Peyer's patch (tissue), 4 donors: ENCODE measurements around the gene PACRG.

Experiments
- CTCF ChIP-seq, 6 experiments: fragments of 450-650 bp in 4 of 6; fragments of 200-600 bp in 2 of 6; sonication (generic) in 1 of 6; IDR thresholded peaks; one replicate each; pipeline ENCODE4 v1.5.1; 2017 to 2019; ENCODE audit warnings: antibody characterized with exemption in 6 of 6, mild to moderate bottlenecking in 3 of 6, moderate library complexity in 1 of 6
- POLR2A ChIP-seq, 2 donors: fragments of 450-650 bp; IDR thresholded peaks; one replicate each; pipeline ENCODE4 v1.5.1; 2017; ENCODE audit warnings: antibody characterized with exemption in 2 of 2, mild to moderate bottlenecking in 2 of 2, moderate library complexity in 2 of 2

- TF ChIP-seq CTCF (IDR thresholded peaks at IDR 0.05) (no peak), POLR2A (IDR thresholded peaks at IDR 0.05) (no peak)
Observed at GRCh38 chr6:163324688-163325389, 597.1 kb downstream of the PACRG start.
